Liver (tissue), 9 donors: ENCODE measurements around the gene RTN4. TPM values are rescaled to one million over a fixed set of nuclear protein-coding genes. Genes with fewer than 3 reads are reported as not detected.

Experiments used
- DNase-seq: peaks from one replicate; pipeline ENCODE4 v3.0.0-alpha.2; 2017; ENCODE audit warnings: low spot score
- H3K27ac ChIP-seq, 2 donors: one replicate each; pipeline ENCODE4 v1.7.0; 2013; ENCODE audit warnings: inconsistent platforms in 2 of 2, low read length in 2 of 2, control low read depth in 1 of 2, low read depth in 1 of 2, mild to moderate bottlenecking in 1 of 2
- H3K27me3 ChIP-seq, 4 donors: one replicate each; pipeline versions ENCODE4 v1.6.1 to v1.7.0; 2013; ENCODE audit warnings: low read length in 3 of 4, inconsistent platforms in 1 of 4, mild to moderate bottlenecking in 1 of 4, moderate library complexity in 1 of 4; ENCODE audit not compliant: control insufficient read depth in 4 of 4, insufficient read depth in 4 of 4
- H3K36me3 ChIP-seq, 4 donors: one replicate each; pipeline versions ENCODE4 v1.6.1 to v1.7.0; 2013; ENCODE audit warnings: low read length in 3 of 4, mild to moderate bottlenecking in 3 of 4, low read depth in 1 of 4, moderate library complexity in 1 of 4; ENCODE audit not compliant: control insufficient read depth in 4 of 4, insufficient read depth in 3 of 4
- H3K4me1 ChIP-seq, 4 donors: one replicate each; pipeline versions ENCODE4 v1.6.1 to v1.7.0; 2013; ENCODE audit warnings: low read length in 3 of 4, mild to moderate bottlenecking in 3 of 4, moderate library complexity in 1 of 4; ENCODE audit not compliant: control insufficient read depth in 4 of 4, insufficient read depth in 4 of 4
- H3K4me3 ChIP-seq, 3 donors: one replicate each; pipeline versions ENCODE4 v1.6.1 to v1.7.0; 2013; ENCODE audit warnings: low read length in 3 of 3, control low read depth in 1 of 3, low read depth in 1 of 3, mild to moderate bottlenecking in 1 of 3
- H3K9ac ChIP-seq, 2 donors: one replicate each; pipeline ENCODE4 v1.7.0; 2013; ENCODE audit warnings: low read length in 2 of 2, mild to moderate bottlenecking in 2 of 2, moderate library complexity in 2 of 2, control low read depth in 1 of 2, low read depth in 1 of 2
- H3K9me3 ChIP-seq, 4 donors: one replicate each; pipeline versions ENCODE4 v1.6.1 to v1.7.0; 2013; ENCODE audit warnings: low read length in 3 of 4; ENCODE audit not compliant: control insufficient read depth in 4 of 4
- EGR1 ChIP-seq, 2 donors: IDR thresholded peaks; 2 replicates each; pipeline ENCODE4 v1.6.1; 2016 to 2018; ENCODE audit warnings: antibody characterized with exemption in 2 of 2, low read depth in 2 of 2
- FOXA1 ChIP-seq: IDR thresholded peaks from 2 replicates; pipeline ENCODE4 v1.6.1; 2016; ENCODE audit warnings: antibody characterized with exemption
- FOXA2 ChIP-seq: IDR thresholded peaks from 2 replicates; pipeline ENCODE4 v1.6.1; 2016; ENCODE audit warnings: antibody characterized with exemption
- HNF4A ChIP-seq, 2 donors: conservative IDR thresholded peaks; 2 replicates each; pipeline ENCODE4 v1.6.1; 2016; ENCODE audit warnings: antibody characterized with exemption in 2 of 2, mild to moderate bottlenecking in 2 of 2
- JUND ChIP-seq, 2 donors: IDR thresholded peaks; 2 replicates each; pipeline ENCODE4 v1.6.1; 2016; ENCODE audit warnings: antibody characterized with exemption in 2 of 2
- MAX ChIP-seq: IDR thresholded peaks from 2 replicates; pipeline ENCODE4 v1.6.1; 2016; ENCODE audit warnings: antibody characterized with exemption
- SP1 ChIP-seq: IDR thresholded peaks from 2 replicates; pipeline ENCODE4 v1.6.1; 2018; ENCODE audit warnings: antibody characterized with exemption, mild to moderate bottlenecking
- YY1 ChIP-seq: IDR thresholded peaks from 2 replicates; pipeline ENCODE4 v1.6.1; 2016; ENCODE audit warnings: antibody characterized with exemption, mild to moderate bottlenecking
- ZBTB33 ChIP-seq: IDR thresholded peaks from 2 replicates; pipeline ENCODE4 v1.6.1; 2016; ENCODE audit warnings: antibody characterized with exemption
- WGBS: extraction: QIAGEN DNeasy Blood & Tissue Kit; methylation state at CpG from one replicate; pipeline ENCODE4 v1.1.7; 2013; 5-methylcytosine and 5-hydroxymethylcytosine counted together
- polyA plus RNA-seq, 2 donors: library from polyadenylated mRNA; stranded (reverse) in 1 of 2; unstranded in 1 of 2; fragments of 200-250 nt in 1 of 2; fragments of >200 nt in 1 of 2; fragmentation: Nextera tagmentation in 1 of 2; extraction: Ambion mirVana in 1 of 2; gene quantifications; one replicate each; pipeline versions ENCODE4 v1.2.1 to v1.2.3, GENCODE V29; 2013 to 2015
- total RNA-seq, 2 donors: library from RNA; depleted of rRNA; stranded (reverse); fragments of >200 nt; gene quantifications; one replicate each; pipeline ENCODE4 v1.2.3, GENCODE V29; 2014
- TF ChIP-seq, protein P1 (sequence below): IDR thresholded peaks from 2 replicates; pipeline ENCODE4 v1.6.1; 2016; ENCODE audit warnings: antibody characterized with exemption
- TF ChIP-seq, protein P2 (sequence below): fragments of 150-350 bp; IDR thresholded peaks from 2 replicates; pipeline ENCODE4 v1.5.1; 2017; ENCODE audit warnings: improper control_type of control experiment, low read depth, low read length; ENCODE audit not compliant: missing input control
- TF ChIP-seq, protein P3 (sequence below): IDR thresholded peaks from 2 replicates; pipeline ENCODE4 v1.6.1; 2016; ENCODE audit warnings: antibody characterized with exemption, mild to moderate bottlenecking
- donor health status: healthy.
- donor health status: healthy.
- donor health status: healthy.
- donor health status: healthy.
- donor health status: healthy.

Gene RTN4
- total and polyA plus RNA-seq, 4 donors = 73.5 to 348 (median 151) TPM

DNA sequence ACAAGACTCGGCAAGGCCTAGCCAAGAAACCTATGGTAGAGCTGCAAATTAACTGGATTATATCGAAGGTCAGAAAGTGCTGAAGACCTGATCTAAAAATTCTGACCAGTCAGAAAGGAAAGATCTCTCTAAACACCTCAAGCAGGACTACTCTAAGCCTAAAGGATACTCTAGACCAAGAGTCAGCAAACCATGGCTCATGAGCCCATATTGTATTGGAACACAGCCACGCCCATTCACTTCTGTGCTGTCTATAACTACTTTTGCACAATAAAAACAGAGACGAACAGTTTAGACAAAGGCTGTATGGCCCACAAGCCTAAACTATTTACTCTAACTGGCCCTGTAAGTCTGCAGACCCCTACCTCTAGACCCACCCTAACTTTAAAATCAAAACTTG lies 18.7 kb downstream of the RTN4 start:
- Histone ChIP-seq H3K9me3 (no peaks in the 10 kb centered on the region), H3K4me1 (no peaks in the 10 kb centered on the region), H3K36me3 (no peaks in the 10 kb centered on the region), H3K27ac (no peak overlapping the region), H3K9ac (no peak overlapping the region), H3K27me3 (no peaks in the 10 kb centered on the region), H3K4me3 (no peak overlapping the region)
- WGBS = 90% methylated on average over 4 of the region's 4 CpGs
- TF ChIP-seq EGR1 (IDR thresholded peaks at IDR 0.05; ENCODE audit: low read depth in 2 of 2) (no peak), FOXA2 (no peak), SP1 (no peak), JUND (IDR thresholded peaks at IDR 0.05) (no peak), MAX (no peak), HNF4A (conservative IDR thresholded peaks at IDR 0.05) (no peak), FOXA1 (no peak), YY1 (no peak)
- TF ChIP-seq, protein P1, sequence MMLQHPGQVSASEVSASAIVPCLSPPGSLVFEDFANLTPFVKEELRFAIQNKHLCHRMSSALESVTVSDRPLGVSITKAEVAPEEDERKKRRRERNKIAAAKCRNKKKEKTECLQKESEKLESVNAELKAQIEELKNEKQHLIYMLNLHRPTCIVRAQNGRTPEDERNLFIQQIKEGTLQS = no peak
- TF ChIP-seq, protein P2, sequence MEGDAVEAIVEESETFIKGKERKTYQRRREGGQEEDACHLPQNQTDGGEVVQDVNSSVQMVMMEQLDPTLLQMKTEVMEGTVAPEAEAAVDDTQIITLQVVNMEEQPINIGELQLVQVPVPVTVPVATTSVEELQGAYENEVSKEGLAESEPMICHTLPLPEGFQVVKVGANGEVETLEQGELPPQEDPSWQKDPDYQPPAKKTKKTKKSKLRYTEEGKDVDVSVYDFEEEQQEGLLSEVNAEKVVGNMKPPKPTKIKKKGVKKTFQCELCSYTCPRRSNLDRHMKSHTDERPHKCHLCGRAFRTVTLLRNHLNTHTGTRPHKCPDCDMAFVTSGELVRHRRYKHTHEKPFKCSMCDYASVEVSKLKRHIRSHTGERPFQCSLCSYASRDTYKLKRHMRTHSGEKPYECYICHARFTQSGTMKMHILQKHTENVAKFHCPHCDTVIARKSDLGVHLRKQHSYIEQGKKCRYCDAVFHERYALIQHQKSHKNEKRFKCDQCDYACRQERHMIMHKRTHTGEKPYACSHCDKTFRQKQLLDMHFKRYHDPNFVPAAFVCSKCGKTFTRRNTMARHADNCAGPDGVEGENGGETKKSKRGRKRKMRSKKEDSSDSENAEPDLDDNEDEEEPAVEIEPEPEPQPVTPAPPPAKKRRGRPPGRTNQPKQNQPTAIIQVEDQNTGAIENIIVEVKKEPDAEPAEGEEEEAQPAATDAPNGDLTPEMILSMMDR = no peak
- no peak for DNase-seq

- Histone ChIP-seq H3K9ac (no peak overlapping the region), H3K27ac (no peak overlapping the region), H3K4me1 (no peaks in the 10 kb centered on the region), H3K4me3 (no peak overlapping the region), H3K36me3 (no peaks in the 10 kb centered on the region), H3K27me3 (no peaks in the 10 kb centered on the region), H3K9me3 (no peaks in the 10 kb centered on the region)
- TF ChIP-seq, protein P3, sequence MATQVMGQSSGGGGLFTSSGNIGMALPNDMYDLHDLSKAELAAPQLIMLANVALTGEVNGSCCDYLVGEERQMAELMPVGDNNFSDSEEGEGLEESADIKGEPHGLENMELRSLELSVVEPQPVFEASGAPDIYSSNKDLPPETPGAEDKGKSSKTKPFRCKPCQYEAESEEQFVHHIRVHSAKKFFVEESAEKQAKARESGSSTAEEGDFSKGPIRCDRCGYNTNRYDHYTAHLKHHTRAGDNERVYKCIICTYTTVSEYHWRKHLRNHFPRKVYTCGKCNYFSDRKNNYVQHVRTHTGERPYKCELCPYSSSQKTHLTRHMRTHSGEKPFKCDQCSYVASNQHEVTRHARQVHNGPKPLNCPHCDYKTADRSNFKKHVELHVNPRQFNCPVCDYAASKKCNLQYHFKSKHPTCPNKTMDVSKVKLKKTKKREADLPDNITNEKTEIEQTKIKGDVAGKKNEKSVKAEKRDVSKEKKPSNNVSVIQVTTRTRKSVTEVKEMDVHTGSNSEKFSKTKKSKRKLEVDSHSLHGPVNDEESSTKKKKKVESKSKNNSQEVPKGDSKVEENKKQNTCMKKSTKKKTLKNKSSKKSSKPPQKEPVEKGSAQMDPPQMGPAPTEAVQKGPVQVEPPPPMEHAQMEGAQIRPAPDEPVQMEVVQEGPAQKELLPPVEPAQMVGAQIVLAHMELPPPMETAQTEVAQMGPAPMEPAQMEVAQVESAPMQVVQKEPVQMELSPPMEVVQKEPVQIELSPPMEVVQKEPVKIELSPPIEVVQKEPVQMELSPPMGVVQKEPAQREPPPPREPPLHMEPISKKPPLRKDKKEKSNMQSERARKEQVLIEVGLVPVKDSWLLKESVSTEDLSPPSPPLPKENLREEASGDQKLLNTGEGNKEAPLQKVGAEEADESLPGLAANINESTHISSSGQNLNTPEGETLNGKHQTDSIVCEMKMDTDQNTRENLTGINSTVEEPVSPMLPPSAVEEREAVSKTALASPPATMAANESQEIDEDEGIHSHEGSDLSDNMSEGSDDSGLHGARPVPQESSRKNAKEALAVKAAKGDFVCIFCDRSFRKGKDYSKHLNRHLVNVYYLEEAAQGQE = no peak
- TF ChIP-seq SP1 = no peak
- TF ChIP-seq JUND (IDR thresholded peaks at IDR 0.05) = no peak
- no peak for TF ChIP-seq ZBTB33
- no peak for TF ChIP-seq YY1
- no peak for DNase-seq
- WGBS = 89% methylated on average over 3 of the region's 3 CpGs
These were observed 19.5 kb downstream of the RTN4 start for GRCh38 chr2:55030766-55031165.
